NCI-H526 (cell line): ENCODE measurements around the gene VASN.
"Not testable (repeated sequence)": the region's sequence is repeated elsewhere in the genome, so short reads cannot be mapped to it uniquely, and the experiment has no call there.

Experiments used
- DNase-seq, 2 experiments: peaks; one replicate each; lab custom pipeline; 2025; lab: John Stamatoyannopoulos, UW

Gene VASN

GRCh38 chr16:4337540-4338088 is 34.0 kb upstream of the VASN start:
- no peak for DNase-seq

GRCh38 chr16:4338125-4338582 is 33.5 kb upstream of the VASN start:
- no peak for DNase-seq

GRCh38 chr16:4338712-4339299 is 32.8 kb upstream of the VASN start:
- DNase-seq, result no peak

- DNase-seq, result no peak
Measured at GRCh38 chr16:4339455-4339854, 32.2 kb upstream of the VASN start.

- peak in 1 of 2 experiments; percentile 68 for DNase-seq
Measured at GRCh38 chr16:4339909-4340308, 31.7 kb upstream of the VASN start.

- DNase-seq, result no peak
Measured at GRCh38 chr16:4340443-4340842, 31.2 kb upstream of the VASN start.

- DNase-seq, result no peak
Measured at GRCh38 chr16:4341250-4341649, 30.4 kb upstream of the VASN start.

- DNase-seq, result no peak
Measured at GRCh38 chr16:4342866-4343744, 28.5 kb upstream of the VASN start.

- not testable (repeated sequence) for DNase-seq
Measured at GRCh38 chr16:4344300-4344982, 27.2 kb upstream of the VASN start.

- DNase-seq, result peak; percentile 50 to 52
Measured at GRCh38 chr16:4344983-4345835, 26.4 kb upstream of the VASN start.

GRCh38 chr16:4345836-4346781 is 25.5 kb upstream of the VASN start:
- DNase-seq, result no peak

- no peak for DNase-seq
Measured at GRCh38 chr16:4347010-4347409, 24.6 kb upstream of the VASN start.

GRCh38 chr16:4347765-4348509 is 23.7 kb upstream of the VASN start:
- no peak for DNase-seq

- DNase-seq, result no peak
Measured at GRCh38 chr16:4349332-4349731, 22.3 kb upstream of the VASN start.

- DNase-seq, result no peak
Measured at GRCh38 chr16:4350365-4350786, 21.3 kb upstream of the VASN start.

GRCh38 chr16:4350787-4351659 is 20.6 kb upstream of the VASN start, which contains the start of gene PAM16:
Gene PAM16, minus strand, starts transcription at chr16:4351321. Its CDS starts 87 bp downstream, at chr16:4351234.
- peak; percentile 65 to 94 for DNase-seq

- no peak for DNase-seq
Measured at GRCh38 chr16:4351880-4352279, 19.8 kb upstream of the VASN start.

GRCh38 chr16:4352843-4353242 is 18.8 kb upstream of the VASN start:
- DNase-seq, result no peak

- DNase-seq, result no peak
Measured at GRCh38 chr16:4353675-4354074, 18.0 kb upstream of the VASN start.
